Hematopoietic multipotent progenitor cell (in vitro differentiated cells): ENCODE data around the gene ANAPC4. TPM values are rescaled to one million over a fixed set of nuclear protein-coding genes. Genes with fewer than 3 reads are reported as not detected.
"Not testable (repeated sequence)": the region's sequence is repeated elsewhere in the genome, so short reads cannot be mapped to it uniquely, and the experiment has no call there.

Experiments used
- DNase-seq, 3 donors: peaks; one replicate each; pipeline ENCODE4 v3.0.0-alpha.2; 2011 to 2015; ENCODE audit warnings: low read depth in 2 of 3, low spot score in 2 of 3
- total RNA-seq: library from RNA; depleted of rRNA; stranded (reverse); fragments of >200 nt; gene quantifications from one replicate; pipeline ENCODE4 v1.2.3, GENCODE V29; 2012

The ANAPC4 gene
- total RNA-seq, 1 donor = 10.2 TPM

DNA sequence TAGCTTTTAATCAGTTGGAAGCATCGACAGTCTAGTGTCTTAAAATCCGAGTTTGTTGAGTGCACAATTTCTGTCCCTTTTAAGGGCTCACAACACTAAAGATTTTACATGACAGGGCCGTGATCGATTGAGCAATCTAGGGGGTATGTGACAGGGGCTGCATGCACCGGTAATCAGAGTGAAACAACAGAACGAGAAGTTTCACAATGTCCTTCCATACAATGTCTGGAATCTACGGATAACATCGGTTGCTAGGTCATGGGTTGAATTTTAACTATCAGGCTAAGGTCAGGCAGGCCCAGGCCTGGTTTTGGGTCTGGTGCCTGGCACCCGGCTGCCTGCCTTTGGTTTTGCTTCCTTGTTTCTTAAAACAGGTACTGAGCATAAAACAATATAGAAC lies 4.5 kb upstream of the ANAPC4 start:
- not testable (repeated sequence) for DNase-seq

DNA sequence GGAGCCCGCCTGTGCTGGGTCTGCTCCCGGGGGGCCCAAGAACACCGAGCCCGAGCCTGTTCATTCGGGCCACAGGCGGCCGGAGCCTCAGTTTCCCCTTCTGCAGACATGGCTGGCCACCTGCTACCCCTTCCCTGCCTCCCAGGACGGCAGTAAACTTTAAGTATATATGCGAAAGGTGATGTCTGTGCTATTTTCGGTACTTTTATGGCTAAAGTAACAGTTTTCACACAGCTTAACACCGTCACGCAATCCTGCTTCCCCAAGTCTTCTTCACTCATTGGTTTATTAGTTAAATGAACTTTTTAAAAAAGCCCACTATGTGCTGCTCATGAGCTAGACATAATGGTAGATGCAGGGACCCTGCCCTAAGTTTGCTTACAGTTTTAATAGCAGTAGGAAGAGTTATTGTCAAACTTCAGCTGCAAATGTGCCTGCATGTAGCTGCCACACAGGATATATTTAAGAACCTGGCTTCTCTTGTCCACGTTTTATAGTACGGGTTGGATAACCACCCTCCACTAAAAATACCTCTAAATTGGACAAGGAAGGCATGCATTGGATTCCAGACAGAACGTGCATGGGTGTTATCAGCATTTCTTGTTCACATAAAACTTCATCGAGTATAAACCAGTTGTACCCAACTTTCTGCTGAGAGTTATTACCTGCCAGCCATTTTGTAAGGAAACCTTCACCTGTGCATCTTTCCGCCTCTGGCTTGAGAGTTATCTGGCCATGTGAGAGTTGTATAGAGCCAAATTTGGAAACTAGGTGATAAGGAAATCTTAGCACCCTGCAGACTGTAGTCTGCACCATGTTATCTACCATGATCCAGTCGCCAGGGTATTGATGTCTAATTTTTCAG lies 741 bp downstream of the ANAPC4 start:
- peak in 1 of 3 donors; percentile 19 for DNase-seq

DNA sequence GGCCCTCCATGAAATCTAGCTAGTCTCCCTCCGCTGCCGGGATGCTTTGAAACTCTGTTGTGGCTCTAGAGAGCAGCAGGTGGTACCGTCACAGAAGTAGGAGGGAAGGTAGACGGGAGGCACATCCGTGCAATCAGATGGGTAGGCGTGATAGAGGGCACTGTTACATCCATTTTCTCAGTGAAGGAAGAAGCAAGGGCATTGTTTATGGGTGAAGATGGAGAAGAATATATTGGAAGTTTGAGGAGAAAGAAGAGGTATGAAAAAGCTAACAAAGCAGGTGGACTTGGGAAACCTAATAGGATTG lies 1.3 kb downstream of the ANAPC4 start:
- no peak for DNase-seq

DNA sequence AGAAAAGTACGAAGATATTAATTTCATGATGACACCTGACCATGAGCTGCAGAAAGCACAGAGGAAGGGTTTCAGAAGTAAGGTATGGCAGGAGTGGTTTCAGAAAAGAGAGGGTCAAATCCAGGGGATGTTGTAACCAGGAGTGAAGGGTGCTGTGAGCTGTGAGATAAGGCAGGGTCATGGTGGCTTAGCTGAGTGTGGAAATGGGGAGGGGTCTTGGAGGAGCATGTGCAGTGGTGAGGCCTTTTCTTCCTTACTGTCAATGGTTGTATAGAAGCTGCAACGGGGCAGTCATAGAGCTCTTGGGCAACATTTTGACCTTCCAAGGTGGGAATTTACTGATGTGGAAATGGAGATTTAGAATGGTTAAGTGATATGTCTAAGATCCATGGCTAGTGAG lies 2.5 kb downstream of the ANAPC4 start:
- no peak for DNase-seq

DNA sequence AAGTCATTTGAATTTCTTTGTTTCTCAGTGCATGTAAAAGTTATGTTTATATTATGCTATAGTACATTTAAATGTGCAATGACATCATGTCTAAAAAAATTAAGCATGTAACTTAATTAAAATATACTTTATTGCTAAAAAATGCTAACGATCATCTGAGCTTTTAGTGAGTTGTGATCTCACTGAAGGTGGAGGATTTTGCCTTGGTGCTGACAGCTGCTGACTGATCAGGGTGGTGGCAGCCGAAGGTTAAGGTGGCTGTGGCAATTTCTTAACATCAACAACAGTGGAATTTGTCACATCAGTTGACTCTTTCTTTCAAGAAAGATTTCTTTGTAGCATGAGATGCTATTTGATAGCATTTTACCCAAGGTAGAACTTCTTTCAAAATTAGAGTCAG lies 6.6 kb downstream of the ANAPC4 start:
- DNase-seq = no peak

DNA sequence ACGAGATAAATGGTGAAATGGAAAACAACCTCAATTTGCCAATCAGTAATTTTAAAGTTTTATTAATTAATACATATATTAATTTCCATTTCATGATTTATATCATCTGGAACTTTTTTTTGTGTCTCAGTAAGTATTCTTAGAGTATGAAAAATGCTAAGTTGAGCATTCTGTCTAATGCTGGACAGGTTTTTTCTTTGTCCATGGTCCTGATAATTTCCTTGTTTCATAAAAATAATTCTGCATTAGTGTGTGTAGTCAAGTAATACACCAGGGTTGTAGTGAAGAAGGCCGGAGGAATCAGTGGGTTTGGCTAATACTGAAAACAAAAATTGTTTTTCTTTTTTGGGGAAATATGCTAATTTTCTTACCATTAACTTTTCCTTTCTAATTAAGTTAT lies 9.9 kb downstream of the ANAPC4 start:
- no peak for DNase-seq

DNA sequence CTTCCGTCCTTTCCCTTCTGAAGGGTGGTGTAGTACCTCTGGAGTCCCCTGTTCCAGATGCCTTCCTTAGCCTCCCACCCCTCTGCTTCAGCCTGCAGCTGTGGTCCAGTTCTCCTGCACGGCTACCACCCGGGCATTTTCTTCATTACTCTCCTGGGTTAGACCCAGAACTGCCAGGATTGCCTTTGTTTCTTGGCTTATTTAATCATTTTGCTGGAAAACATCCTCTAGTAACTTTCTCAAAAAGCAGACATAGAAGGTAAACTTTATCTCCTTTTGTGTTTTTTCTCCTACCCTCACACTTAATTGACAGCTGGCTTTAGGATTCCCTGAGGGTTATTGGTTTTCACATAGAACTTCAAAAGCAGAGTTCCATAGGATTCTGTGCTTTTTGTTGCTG lies 20.2 kb downstream of the ANAPC4 start:
- DNase-seq = no peak

DNA sequence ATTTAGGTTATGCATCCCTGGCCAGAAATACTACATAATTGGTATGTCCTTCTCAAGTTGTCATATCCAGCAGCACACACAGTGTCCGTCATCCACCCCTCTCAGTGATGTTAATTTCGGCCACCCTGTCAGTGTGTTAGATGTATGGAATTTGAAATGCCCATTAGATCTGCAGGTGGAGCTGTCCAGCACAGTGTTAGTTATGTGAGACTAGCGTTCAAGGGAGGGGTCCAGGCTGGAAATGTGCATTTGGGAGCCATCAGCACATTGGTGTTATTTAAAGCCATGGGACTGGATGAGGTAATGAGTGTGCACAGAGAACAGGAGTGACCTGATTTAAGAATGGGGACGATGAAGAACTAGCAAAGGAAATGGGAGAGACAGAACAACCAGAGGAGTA lies 22.4 kb downstream of the ANAPC4 start:
- DNase-seq = no peak

DNA sequence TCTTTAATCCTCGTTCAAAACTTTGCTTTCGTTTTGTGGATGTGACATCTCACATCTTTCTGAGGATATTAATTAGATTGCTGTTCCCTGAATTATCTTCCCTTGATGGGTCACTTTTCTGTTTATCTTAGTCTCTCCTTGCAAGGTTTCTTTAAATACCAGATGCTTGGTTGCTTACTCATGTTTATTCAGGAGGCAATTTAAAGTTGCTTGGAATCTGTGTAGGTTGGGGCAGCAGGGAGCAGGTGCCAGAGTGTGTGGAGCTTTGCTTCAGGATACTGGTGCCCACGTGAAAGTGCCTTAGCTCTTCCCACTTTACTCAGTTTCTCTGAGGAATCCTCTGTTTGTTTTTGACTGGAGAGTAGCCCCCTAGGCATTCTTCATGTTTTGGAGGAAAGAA lies 24.0 kb downstream of the ANAPC4 start:
- no peak for DNase-seq

DNA sequence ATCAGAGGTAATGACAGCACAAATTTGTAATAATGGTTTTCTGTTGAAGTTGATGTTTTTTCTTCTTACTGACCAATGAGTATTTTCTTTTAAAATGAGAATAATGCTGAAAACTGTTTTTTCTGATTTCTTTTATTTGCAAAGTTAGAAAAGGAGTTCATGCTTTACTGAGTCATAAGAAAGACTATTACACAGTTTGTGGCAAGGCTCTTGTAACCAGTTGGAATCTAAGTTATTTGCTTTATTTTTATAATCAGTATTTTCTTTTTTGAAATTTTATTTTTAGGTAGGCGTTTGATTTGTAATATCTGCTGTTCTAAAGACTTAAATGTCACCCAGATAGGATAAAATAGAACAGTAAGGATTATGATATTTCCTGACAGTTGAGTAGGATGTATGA lies 25.5 kb downstream of the ANAPC4 start:
- no peak for DNase-seq

DNA sequence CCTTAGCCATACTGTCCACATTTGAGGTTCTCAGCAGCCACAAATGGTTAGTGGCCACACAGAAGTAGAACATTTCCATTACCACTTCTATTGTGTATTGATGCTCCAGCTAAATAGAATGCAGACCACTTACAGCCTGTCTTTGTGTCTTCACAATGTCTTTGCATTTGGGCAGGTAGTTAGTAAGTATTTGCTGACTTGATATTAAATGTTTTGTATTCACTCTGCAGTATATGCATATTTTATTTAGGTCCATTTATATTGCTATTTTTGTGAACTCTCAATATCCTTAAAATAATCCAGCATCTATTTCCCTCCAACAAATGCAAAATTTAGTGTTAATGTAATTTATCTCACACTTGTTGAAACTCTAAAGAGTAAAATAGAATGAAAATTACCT lies 26.6 kb downstream of the ANAPC4 start:
- DNase-seq = no peak

DNA sequence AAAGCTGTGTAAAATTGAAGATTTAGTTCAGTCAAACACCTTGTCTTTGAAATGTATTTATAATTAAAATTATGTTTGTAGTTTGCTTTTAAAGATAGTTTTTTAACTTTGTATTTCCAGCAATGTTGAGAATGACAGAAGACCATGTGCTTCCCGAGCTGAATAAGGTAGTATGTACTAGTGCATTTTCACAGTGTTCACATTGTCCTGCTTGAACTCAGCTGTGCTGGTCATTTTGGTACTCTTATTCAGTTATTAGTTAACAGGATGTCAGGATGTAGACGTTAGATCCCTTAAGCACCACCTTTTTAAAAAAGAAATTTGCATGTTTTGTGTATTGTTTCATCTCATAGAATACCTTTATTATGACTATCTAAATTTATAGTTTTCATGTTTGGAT lies 28.4 kb downstream of the ANAPC4 start:
- no peak for DNase-seq

DNA sequence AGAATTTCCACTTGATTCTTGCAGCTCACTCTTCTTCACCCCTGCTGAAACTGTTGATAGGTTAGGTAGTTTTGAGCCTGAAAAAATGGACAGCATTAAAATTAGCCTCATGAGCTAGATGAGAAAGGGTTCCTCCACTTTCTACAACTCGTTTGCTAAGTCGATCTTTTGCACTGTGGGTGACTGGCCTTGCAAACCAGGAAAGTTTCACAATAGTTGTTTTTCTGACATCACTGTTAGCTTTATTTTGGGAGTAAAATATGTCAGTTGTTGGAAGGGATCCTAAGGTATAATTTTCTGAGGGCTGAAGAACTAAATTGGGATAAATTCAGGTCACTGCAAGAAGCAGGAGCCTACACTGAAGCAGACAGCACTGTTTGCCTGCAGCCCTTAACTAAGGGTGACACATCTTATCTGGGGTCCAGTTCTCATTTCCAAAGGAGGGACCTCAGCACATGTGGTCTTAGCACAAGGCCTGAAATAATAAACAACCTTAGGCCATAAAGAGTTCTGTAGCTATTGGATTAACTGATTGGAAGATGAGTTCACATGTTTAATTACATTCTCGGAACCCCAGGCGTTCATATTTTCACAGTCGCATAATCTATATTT lies 29.1 kb downstream of the ANAPC4 start:
- DNase-seq = no peak

DNA sequence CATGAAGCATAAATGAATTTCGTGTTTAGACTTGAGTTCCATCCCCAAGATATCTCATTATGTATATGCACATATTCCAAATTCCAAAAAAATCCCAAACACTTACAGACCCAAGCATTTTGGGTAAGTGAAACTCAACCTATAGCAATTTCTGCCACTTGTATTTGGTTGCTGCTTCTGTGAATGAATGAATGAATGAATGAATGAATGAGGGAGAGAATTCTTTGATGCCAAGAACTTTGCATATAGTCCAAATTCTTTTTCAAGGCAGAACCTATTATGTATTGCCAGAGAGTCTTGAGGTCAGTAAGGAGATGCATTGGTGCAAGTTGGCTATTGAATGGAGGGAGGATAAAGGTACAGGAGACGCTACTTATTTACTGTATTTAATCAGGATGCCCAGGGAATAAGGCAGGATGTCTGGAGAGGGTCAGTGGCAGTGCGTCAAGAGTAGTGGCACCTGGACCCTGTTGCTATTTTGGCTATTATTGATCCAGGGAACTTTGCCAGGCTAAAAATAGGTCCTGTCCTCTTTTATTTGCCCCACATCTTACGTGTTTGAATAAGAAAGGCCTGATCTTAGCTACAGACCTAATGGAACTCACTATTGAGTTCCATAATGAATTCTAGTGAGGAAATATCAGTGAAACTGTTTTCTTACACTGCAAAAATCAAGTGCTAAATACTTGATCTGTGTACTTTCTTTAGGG lies 33.9 kb downstream of the ANAPC4 start:
- no peak for DNase-seq

DNA sequence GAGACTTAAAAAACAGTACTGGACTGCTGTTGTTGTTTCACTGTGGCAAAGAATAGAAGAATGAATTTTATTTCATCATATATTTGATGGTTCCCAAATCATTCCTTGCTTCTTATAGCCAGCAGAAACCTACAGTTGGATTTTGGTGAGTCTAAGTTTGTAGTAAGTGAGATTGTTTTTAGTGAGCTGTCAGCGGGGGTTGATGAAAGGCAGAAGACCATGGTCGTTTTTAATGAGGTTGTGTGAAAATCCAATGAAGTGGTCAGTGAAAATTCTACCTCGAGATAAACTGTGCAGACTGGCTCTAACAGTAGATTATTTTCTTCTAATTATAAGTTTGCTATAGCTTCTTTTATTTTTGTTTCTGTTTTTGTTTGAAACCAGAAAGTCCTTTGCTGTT lies 36.2 kb downstream of the ANAPC4 start:
- no peak for DNase-seq

DNA sequence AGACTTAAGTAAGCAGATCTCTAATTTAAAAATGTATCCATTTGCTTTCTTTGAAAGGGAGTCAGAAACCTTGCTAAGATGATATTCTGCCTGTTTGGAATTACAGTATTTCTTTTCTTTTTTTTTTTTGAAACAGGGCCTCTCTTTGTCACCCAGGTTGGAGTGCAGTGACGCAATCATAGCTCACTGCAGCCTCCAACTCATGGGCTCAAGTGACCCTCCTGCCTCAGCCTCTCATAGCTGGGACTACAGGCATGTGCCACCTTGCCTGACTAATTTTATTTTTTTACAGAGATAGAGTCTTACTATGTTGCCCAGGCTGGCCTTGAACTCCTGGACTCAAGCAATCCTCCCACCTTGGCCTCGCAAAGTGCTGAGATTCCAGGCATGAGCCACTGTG lies 40.0 kb downstream of the ANAPC4 start:
- no peak for DNase-seq

DNA sequence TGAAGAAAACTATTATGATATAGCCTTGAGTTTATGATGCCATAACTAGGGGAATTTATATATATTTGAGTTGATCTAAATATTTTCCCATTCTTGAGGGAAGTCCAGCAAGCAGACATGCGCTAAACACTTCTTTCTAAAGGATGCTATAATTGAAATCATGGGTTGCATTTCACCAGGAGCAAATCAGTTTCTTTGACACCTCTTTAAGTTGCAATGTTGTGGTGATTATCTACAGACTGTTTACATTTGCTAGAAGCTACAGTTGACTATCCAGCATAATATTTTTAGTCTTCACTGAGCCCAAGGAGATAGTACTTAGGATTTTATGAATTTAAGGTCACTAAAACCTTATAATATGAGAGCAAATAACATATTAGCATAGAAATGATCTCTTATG lies 43.9 kb downstream of the ANAPC4 start:
- no peak for DNase-seq

DNA sequence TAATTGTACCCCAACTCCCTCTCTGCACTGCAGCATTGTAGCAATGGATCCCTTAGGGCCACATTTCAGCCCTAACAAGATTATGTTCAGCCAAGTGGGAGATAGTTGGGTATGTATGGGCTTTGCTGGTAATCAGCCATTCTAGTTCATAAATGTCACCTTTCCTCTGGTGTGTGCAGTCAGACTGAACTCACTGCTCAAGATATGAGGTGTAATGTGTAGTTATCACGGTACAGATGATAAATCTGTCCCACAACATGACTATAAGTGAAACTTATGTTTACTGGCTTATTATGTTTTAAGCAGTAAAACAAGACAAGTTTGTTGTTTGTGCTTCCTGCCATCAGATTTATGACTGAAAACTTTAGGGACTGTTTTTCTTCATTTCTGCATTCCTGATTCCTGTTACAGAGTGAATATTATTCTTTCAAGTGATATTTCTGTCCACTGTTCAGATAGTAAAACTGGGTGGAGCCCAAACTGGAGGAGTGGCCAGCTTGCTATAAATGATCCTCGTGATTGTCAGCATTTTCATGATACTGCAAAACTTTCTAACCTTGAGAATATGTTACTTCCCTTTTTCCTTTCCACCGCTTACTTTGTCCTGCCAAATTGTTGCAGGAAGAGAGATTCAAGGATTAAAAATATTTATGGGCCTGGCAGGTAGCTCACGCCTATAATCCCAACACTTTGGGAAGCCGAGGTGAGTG lies 44.9 kb downstream of the ANAPC4 start:
- DNase-seq = peak in 1 of 3 donors; percentile 34

DNA sequence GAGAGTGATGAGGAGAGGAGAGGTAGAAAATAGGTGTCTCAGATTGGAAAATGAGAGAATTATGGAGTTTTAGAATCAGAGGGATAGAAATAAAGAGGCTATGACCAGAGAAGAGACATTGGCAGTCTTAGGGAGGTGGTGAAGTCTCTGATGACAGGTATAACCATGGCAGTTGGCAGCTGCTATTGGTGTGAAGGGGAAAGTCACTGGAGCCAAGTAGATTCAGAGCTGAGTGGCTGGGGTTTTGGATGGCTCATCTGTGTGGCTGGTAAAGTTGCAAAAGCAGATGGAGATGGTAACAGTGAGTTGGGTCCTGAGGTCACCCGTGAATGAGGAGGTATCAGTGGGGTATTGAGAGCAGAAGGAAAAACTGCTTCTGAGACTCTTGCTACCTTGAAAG lies 46.5 kb downstream of the ANAPC4 start:
- no peak for DNase-seq

DNA sequence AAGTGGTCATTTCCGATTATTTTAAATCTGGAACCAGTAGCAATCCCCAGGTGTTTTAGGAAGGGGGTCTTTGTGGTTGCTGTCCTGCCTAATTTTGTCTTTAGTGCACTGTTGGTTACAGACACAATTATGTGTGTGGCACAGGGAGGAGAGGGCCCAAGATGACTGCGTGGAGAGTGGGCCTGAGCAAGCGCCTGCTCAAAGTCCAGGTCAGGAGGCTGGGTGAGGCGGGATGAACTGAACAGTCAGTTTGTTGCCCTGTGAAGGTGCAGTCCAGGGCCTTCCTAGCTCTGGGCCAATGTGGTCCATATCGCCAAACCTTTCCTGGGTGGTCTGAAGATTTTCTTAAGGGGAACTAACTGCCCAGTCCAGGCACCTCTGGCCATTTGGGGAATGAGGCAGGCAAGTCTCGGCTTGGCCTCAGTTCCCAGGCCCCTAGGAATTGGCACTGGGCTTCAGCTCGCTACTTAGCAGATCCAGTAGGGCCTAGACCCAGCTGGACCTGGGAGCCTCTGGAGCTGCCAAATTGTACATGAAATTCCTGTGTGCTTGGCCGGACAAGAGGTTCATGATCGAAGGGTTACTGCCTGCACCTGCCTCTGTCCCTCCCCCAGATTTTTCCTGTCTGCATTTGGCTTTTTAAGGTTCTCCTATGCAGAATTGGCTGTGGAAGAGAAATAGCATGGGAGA lies 47.6 kb downstream of the ANAPC4 start:
- no peak for DNase-seq

DNA sequence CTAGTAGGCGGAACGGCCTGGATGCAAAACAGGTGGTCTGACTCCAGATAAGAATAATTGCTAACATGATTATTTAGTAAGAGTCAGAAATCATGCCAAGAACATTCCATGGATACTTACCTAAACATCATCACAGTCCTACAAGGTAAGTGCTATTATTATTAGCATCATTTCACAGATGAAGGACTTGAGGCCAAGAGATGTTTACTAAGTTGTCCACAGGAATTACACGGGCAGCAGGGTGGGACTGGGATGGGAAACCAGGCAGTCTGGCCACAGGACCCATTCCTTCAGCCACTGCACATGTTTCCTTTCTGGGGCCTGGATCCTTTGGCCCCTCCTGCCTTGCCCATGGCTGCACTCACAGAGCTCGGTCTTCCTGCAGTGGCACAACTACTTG lies 48.3 kb downstream of the ANAPC4 start:
- no peak for DNase-seq
